Measurements from ENCODE around the gene TP63.

DNA sequence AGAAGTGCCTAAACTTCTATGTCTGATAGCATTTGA lies at the start of gene TP63:
- TF ChIP-seq, protein P1, sequence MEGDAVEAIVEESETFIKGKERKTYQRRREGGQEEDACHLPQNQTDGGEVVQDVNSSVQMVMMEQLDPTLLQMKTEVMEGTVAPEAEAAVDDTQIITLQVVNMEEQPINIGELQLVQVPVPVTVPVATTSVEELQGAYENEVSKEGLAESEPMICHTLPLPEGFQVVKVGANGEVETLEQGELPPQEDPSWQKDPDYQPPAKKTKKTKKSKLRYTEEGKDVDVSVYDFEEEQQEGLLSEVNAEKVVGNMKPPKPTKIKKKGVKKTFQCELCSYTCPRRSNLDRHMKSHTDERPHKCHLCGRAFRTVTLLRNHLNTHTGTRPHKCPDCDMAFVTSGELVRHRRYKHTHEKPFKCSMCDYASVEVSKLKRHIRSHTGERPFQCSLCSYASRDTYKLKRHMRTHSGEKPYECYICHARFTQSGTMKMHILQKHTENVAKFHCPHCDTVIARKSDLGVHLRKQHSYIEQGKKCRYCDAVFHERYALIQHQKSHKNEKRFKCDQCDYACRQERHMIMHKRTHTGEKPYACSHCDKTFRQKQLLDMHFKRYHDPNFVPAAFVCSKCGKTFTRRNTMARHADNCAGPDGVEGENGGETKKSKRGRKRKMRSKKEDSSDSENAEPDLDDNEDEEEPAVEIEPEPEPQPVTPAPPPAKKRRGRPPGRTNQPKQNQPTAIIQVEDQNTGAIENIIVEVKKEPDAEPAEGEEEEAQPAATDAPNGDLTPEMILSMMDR (IDR thresholded peaks at IDR 0.05): no peak
- TF ChIP-seq POLR2A (IDR thresholded peaks at IDR 0.05): no peak
